ENCODE data around the gene SOX2.

SOX2 gene

GRCh38 chr3:181704421-181705085, 7.2 kb upstream of the SOX2 start:
- no peak for DNase-seq (ENCODE audit: low spot score)

GRCh38 chr3:181705086-181705480, 6.6 kb upstream of the SOX2 start:
- no peak for DNase-seq (ENCODE audit: low spot score)

GRCh38 chr3:181707980-181708379, 3.7 kb upstream of the SOX2 start:
- no peak for DNase-seq (ENCODE audit: low spot score)

- DNase-seq (ENCODE audit: low spot score), result peak; percentile 74
Observed at GRCh38 chr3:181709537-181710279, 2.0 kb upstream of the SOX2 start.

- no peak for DNase-seq (ENCODE audit: low spot score)
Observed at GRCh38 chr3:181710345-181711291, 1.1 kb upstream of the SOX2 start.

- no peak for DNase-seq (ENCODE audit: low spot score)
Observed at GRCh38 chr3:181712226-181712552, 464 bp downstream of the SOX2 start.

- DNase-seq (ENCODE audit: low spot score), result no peak
Observed at GRCh38 chr3:181712553-181713279, 991 bp downstream of the SOX2 start.

- DNase-seq (ENCODE audit: low spot score), result no peak
Observed at GRCh38 chr3:181713280-181713647, 1.5 kb downstream of the SOX2 start.

GRCh38 chr3:181713676-181714612, 2.2 kb downstream of the SOX2 start:
- DNase-seq (ENCODE audit: low spot score), result no peak

GRCh38 chr3:181715571-181716340, 4.0 kb downstream of the SOX2 start:
- DNase-seq (ENCODE audit: low spot score), result no peak

GRCh38 chr3:181716966-181717365, 5.2 kb downstream of the SOX2 start:
- DNase-seq (ENCODE audit: low spot score), result no peak

- DNase-seq (ENCODE audit: low spot score), result no peak
Observed at GRCh38 chr3:181717549-181718171, 5.9 kb downstream of the SOX2 start.

GRCh38 chr3:181718369-181718768, 6.6 kb downstream of the SOX2 start:
- DNase-seq (ENCODE audit: low spot score), result no peak

GRCh38 chr3:181718987-181719911, 7.5 kb downstream of the SOX2 start:
- no peak for DNase-seq (ENCODE audit: low spot score)

GRCh38 chr3:181719991-181720680, 8.4 kb downstream of the SOX2 start:
- no peak for DNase-seq (ENCODE audit: low spot score)

- no peak for DNase-seq (ENCODE audit: low spot score)
Observed at GRCh38 chr3:181721046-181721875, 9.5 kb downstream of the SOX2 start.

- no peak for DNase-seq (ENCODE audit: low spot score)
Observed at GRCh38 chr3:181722156-181722555, 10.4 kb downstream of the SOX2 start.
